OCI-LY7 (cell line): ENCODE results near the gene B3GNT3. TPM values are rescaled to one million over a fixed set of nuclear protein-coding genes. Genes with fewer than 3 reads are reported as not detected.

ENCODE experiments used
- BruUV-seq: library from RNA; stranded (reverse); fragments of 400-500 nt; replicated peaks from 2 replicates; lab custom pipeline; 2021; lab: Mats Ljungman, UMichigan
- CTCF ChIA-PET: fragments of 300-600 bp; sonication (Branson Sonifier 250); formaldehyde crosslinking; loops from one replicate; lab custom pipeline; 2022; ENCODE audit warnings: antibody characterized with exemption; ENCODE audit not compliant: unreplicated experiment; lab: Charles Lee
- POLR2A ChIA-PET: fragments of 300-600 bp; sonication (Branson Sonifier 250); formaldehyde crosslinking; loops from one replicate; lab custom pipeline; 2022; ENCODE audit warnings: antibody characterized with exemption; lab: Charles Lee
- DNase-seq: peaks from one replicate; pipeline ENCODE4 v3.0.0-alpha.2; 2015; ENCODE audit warnings: low spot score
- H2AFZ ChIP-seq: fragments of 200-600 bp; sonication (generic), shearing (Covaris generic); 2 replicates; pipeline ENCODE4 v1.6.1; 2014; ENCODE audit warnings: mild to moderate bottlenecking, antibody characterized with exemption, low read length, moderate library complexity
- H3K27ac ChIP-seq: fragments of 200-600 bp; sonication (generic); 2 replicates; pipeline ENCODE4 v1.5.1; 2014; ENCODE audit warnings: mixed run types, low read depth, mild to moderate bottlenecking, moderate library complexity, low read length, inconsistent platforms; ENCODE audit not compliant: poor library complexity, severe bottlenecking
- H3K36me3 ChIP-seq: fragments of 200-600 bp; sonication (generic); 2 replicates; pipeline ENCODE4 v1.6.1; 2014; ENCODE audit warnings: mild to moderate bottlenecking, antibody characterized with exemption, low read length, moderate library complexity, mixed read lengths; ENCODE audit not compliant: insufficient read depth
- H3K4me1 ChIP-seq: fragments of 200-600 bp; sonication (generic); 2 replicates; pipeline ENCODE4 v1.5.1; 2014; ENCODE audit warnings: mild to moderate bottlenecking, low read length; ENCODE audit not compliant: insufficient read depth, poor library complexity, severe bottlenecking
- H3K4me2 ChIP-seq: fragments of 200-600 bp; sonication (generic); 2 replicates; pipeline ENCODE4 v1.6.1; 2014; ENCODE audit warnings: mild to moderate bottlenecking, low read length
- H3K4me3 ChIP-seq: fragments of 200-600 bp; sonication (generic); 2 replicates; pipeline ENCODE4 v1.5.1; 2014; ENCODE audit warnings: mild to moderate bottlenecking, low read depth, low read length; ENCODE audit not compliant: poor library complexity, severe bottlenecking
- H3K79me2 ChIP-seq: fragments of 200-600 bp; sonication (generic); 2 replicates; pipeline ENCODE4 v1.6.1; 2016; ENCODE audit warnings: low read depth, mild to moderate bottlenecking, low read length, moderate library complexity, mixed read lengths; ENCODE audit not compliant: insufficient read depth
- H3K9me2 ChIP-seq: fragments of 200-600 bp; sonication (generic); 2 replicates; pipeline ENCODE4 v1.6.1; 2016; ENCODE audit warnings: mild to moderate bottlenecking, low read length, mixed read lengths; ENCODE audit not compliant: insufficient read depth
- H3K9me3 ChIP-seq: fragments of 200-600 bp; sonication (generic); 2 replicates; pipeline ENCODE4 v1.6.1; 2014; ENCODE audit warnings: mild to moderate bottlenecking, mixed run types, low read length, mixed read lengths
- H4K20me1 ChIP-seq: fragments of 200-600 bp; sonication (generic); 2 replicates; pipeline ENCODE4 v1.6.1; 2014; ENCODE audit warnings: mild to moderate bottlenecking, antibody characterized with exemption, low read length, moderate library complexity, mixed read lengths; ENCODE audit not compliant: insufficient read depth
- CTCF ChIP-seq: fragments of 200-600 bp; sonication (generic); conservative IDR thresholded peaks from 2 replicates; pipeline ENCODE4 v1.5.1; 2014; ENCODE audit warnings: mild to moderate bottlenecking, antibody characterized with exemption, low read length, moderate library complexity, mixed read lengths
- EZH2phosphoT487 ChIP-seq: fragments of 200-600 bp; sonication (generic); IDR thresholded peaks from 2 replicates; pipeline ENCODE4 v1.6.1; 2018; ENCODE audit warnings: low read depth, borderline replicate concordance, mild to moderate bottlenecking, mixed run types, antibody characterized with exemption, low read length, moderate library complexity, mixed read lengths
- intact Hi-C: fragments of 100-400 bp; cut with micrococcal nuclease; formaldehyde crosslinking; loops from one replicate; pipeline ENCODE4 v1.10.0; 2022; ENCODE audit not compliant: unreplicated experiment
- total RNA-seq, 2 experiments: library from RNA; depleted of rRNA in 1 of 2; stranded (reverse); fragments of >200 nt in 1 of 2; shearing (Covaris generic) in 1 of 2; gene quantifications; 2 replicates each; pipeline ENCODE4 v1.2.3, GENCODE V29; 2014 to 2022

B3GNT3 gene
- total RNA-seq, 2 experiments from 2014 or later, result not detected

DNA sequence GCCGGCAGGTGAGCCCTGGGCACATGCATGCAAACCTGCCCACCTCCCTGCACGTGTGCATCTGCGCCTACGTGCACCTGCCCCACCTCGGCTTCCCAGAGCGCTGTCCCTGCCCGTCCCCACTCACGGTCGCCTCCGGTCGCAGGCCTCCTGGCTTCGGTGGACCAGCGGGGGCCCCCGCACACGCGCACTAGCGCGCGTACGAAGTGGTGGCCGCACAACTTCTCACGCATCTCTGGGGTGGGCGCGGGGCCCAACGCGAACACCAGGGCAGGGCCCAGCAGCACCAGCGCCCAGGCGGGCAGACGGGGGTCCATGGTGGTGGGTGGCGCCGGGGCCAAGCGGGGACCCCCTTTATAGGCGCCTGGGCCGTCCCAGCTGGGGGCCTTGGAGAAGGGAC, 26.3 kb downstream of the B3GNT3 start, which contains the start of gene INSL3:
Gene INSL3 (minus strand): TSS at position 330 of the 400 bp plus-strand sequence. CDS start 13 bp downstream, at position 317.
- no peak within 1 kb of the TSS for H2AFZ ChIP-seq
- no peaks in the 10 kb centered on the region for H4K20me1 ChIP-seq
- intact Hi-C loops, result no loop called here
- H3K4me1 ChIP-seq, result no peaks in the 10 kb centered on the region
- H3K9me2 ChIP-seq, result no peaks in the 10 kb centered on the region
- CTCF ChIA-PET, result no interaction called here
- POLR2A ChIA-PET, result no interaction called here
- no peaks in the 10 kb centered on the region for H3K79me2 ChIP-seq
- H3K4me3 ChIP-seq, result no peak within 1 kb of the TSS
- no peaks in the 10 kb centered on the region for H3K9me3 ChIP-seq
- no peak for TF ChIP-seq CTCF
- no peak for TF ChIP-seq EZH2phosphoT487
- no peak within 1 kb of the TSS for H3K4me2 ChIP-seq
- H3K27ac ChIP-seq, result no peak within 1 kb of the TSS
- BruUV-seq, result no TSS peak
- no peaks in the 10 kb centered on the region; the same call in 1 of the 2 replicates for H3K36me3 ChIP-seq
- no peak for DNase-seq

DNA sequence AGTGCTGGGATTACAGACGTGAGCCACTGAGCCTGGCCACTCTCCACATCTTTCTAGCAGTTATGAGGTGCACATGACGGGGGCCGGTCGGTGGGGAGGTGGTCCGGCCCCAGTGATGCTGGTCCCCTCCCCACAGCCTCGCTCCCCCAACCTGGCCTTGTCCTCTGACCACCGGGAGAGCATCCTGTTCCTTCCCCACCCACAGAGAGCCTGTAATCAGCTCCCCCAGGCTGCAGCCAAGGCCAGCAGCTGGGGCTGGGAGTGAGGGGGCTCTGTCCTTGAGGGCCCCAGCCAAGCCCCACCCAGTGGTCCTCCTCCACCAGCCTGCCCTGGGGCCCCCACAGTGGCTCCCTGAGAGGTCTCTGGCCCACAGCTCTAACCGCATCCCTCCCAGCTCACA, 29.4 kb downstream of the B3GNT3 start:
- TF ChIP-seq EZH2phosphoT487 (no peak), CTCF (no peak)
- no peak for DNase-seq
- intact Hi-C loops, result no loop called here
- Histone ChIP-seq H3K27ac (no peak overlapping the region), H3K79me2 (no peaks in the 10 kb centered on the region), H3K9me2 (no peaks in the 10 kb centered on the region), H2AFZ (no peak overlapping the region), H4K20me1 (no peaks in the 10 kb centered on the region), H3K4me3 (no peak overlapping the region), H3K4me1 (no peaks in the 10 kb centered on the region), H3K9me3 (no peaks in the 10 kb centered on the region), H3K36me3 (no peaks in the 10 kb centered on the region; the same call in 1 of the 2 replicates), H3K4me2 (no peak overlapping the region)
- ChIA-PET POLR2A (interaction anchor here (0.6 kb wide), 1 partner anchor 24 kb away, joined by 5 read pairs; no protein-coding TSS in a partner anchor), CTCF (no interaction called here)
- no TSS peak for BruUV-seq

GRCh38 chr19:17826508-17827056, 31.6 kb downstream of the B3GNT3 start:
- no peaks in the 10 kb centered on the region for H3K9me2 ChIP-seq
- H3K9me3 ChIP-seq, result no peaks in the 10 kb centered on the region
- no peak for TF ChIP-seq CTCF
- TF ChIP-seq EZH2phosphoT487, result no peak
- H4K20me1 ChIP-seq, result no peaks in the 10 kb centered on the region
- DNase-seq, result no peak
- no peak overlapping the region for H3K4me3 ChIP-seq
- no peak overlapping the region for H2AFZ ChIP-seq
- ChIA-PET POLR2A (interaction anchor here (0.5 to 0.6 kb wide), 2 partner anchors 86 to 300 kb away, joined by 3 to 5 read pairs; a partner anchor contains a TSS), CTCF (no interaction called here)
- no peak overlapping the region for H3K4me2 ChIP-seq
- peaks cover 7% of the 10 kb centered on the region; the same call in 1 of the 2 replicates for H3K36me3 ChIP-seq
- no peak overlapping the region for H3K27ac ChIP-seq
- H3K4me1 ChIP-seq, result no peaks in the 10 kb centered on the region
- no peaks in the 10 kb centered on the region for H3K79me2 ChIP-seq
- no TSS peak for BruUV-seq
- intact Hi-C loops, result no loop called here
